ENCODE data around the gene MVB12B. TPM values are rescaled to one million over a fixed set of nuclear protein-coding genes. Genes with fewer than 3 reads are reported as not detected.

The MVB12B gene
- total RNA-seq, 1 donor from 2014 or later: 12.8 TPM

- H3K4me1 Mint-ChIP-seq (ENCODE audit: low read depth, unreplicated experiment): peaks cover 22% of the 10 kb centered on the region
- no peaks in the 10 kb centered on the region for H3K9me3 ChIP-seq (ENCODE audit: insufficient read depth, low read depth, low read length)
- H3K27ac Mint-ChIP-seq (ENCODE audit: unreplicated experiment): no peak overlapping the region
- H3K36me3 Mint-ChIP-seq (ENCODE audit: low read depth, unreplicated experiment): peaks cover 23% of the 10 kb centered on the region
- H4K20me1 ChIP-seq (ENCODE audit: insufficient read depth, low read length): peaks cover 7% of the 10 kb centered on the region
- H3K36me3 ChIP-seq (ENCODE audit: insufficient read depth, low read length): no peaks in the 10 kb centered on the region
- no peak for FAIRE-seq
- H3K27me3 ChIP-seq (ENCODE audit: insufficient read depth, low read length): no peaks in the 10 kb centered on the region
- H3K4me3 Mint-ChIP-seq (ENCODE audit: unreplicated experiment): no peak overlapping the region
- H3K4me3 ChIP-seq (ENCODE audit: insufficient read depth, low read depth, low read length): no peak overlapping the region
- TF ChIP-seq EZH2 (IDR thresholded peaks at IDR 0.05; ENCODE audit: insufficient read depth, low read length) (no peak), CTCF (IDR thresholded peaks at IDR 0.05; ENCODE audit: insufficient read depth, low read depth, low read length) (no peak)
- H3K27me3 Mint-ChIP-seq (ENCODE audit: low read depth, unreplicated experiment): no peaks in the 10 kb centered on the region
- DNase-seq (ENCODE audit: low read depth): peak; percentile 69
- H3K4me2 ChIP-seq (ENCODE audit: low read length): no peak overlapping the region
- no peak overlapping the region for H2AFZ ChIP-seq (ENCODE audit: low read depth, low read length)
- H3K4me1 ChIP-seq (ENCODE audit: insufficient read depth, low read length): peaks cover 17% of the 10 kb centered on the region
- no peaks in the 10 kb centered on the region for H3K9me3 Mint-ChIP-seq (ENCODE audit: unreplicated experiment)
- no peaks in the 10 kb centered on the region for H3K79me2 ChIP-seq (ENCODE audit: insufficient read depth, low read length)
- no peak overlapping the region for H3K9ac ChIP-seq (ENCODE audit: low read length)
- no peak overlapping the region for H3K27ac ChIP-seq (ENCODE audit: low read depth, low read length)
These were observed 69.0 kb downstream of the MVB12B start for GRCh38 chr9:126395439-126396212.

DNA sequence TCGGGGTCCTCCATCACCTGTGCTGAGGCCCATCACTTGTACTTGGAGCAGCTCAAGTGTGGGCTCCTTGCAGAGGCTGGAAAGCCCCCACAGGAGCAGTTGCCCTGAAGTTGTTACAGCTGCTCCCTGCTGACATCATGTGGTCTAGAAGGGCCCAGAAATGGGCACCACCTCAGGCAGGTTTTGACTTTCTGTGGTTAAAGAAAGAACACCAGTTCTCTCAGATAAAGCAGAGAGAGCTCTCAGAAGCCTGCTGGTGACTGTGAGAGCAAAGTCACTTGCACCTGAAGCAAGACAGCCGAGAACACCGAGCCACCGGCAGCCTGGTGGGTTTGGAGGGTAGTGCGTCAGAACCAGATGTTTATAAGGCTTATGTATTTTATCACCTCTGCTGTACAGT lies 70.4 kb downstream of the MVB12B start:
- Mint-ChIP-seq H3K9me3 (ENCODE audit: unreplicated experiment) (no peaks in the 10 kb centered on the region), H3K36me3 (ENCODE audit: low read depth, unreplicated experiment) (peaks cover 22% of the 10 kb centered on the region), H3K27ac (ENCODE audit: unreplicated experiment) (no peak overlapping the region), H3K4me1 (ENCODE audit: low read depth, unreplicated experiment) (peaks cover 22% of the 10 kb centered on the region), H3K27me3 (ENCODE audit: low read depth, unreplicated experiment) (no peaks in the 10 kb centered on the region), H3K4me3 (ENCODE audit: unreplicated experiment) (no peak overlapping the region)
- Histone ChIP-seq H3K9me3 (ENCODE audit: insufficient read depth, low read depth, low read length) (no peaks in the 10 kb centered on the region), H3K9ac (ENCODE audit: low read length) (no peak overlapping the region), H3K4me2 (ENCODE audit: low read length) (no peak overlapping the region), H3K27me3 (ENCODE audit: insufficient read depth, low read length) (no peaks in the 10 kb centered on the region), H3K4me1 (ENCODE audit: insufficient read depth, low read length) (peaks cover 17% of the 10 kb centered on the region), H3K4me3 (ENCODE audit: insufficient read depth, low read depth, low read length) (no peak overlapping the region), H3K79me2 (ENCODE audit: insufficient read depth, low read length) (no peaks in the 10 kb centered on the region), H2AFZ (ENCODE audit: low read depth, low read length) (no peak overlapping the region), H3K36me3 (ENCODE audit: insufficient read depth, low read length) (no peaks in the 10 kb centered on the region), H3K27ac (ENCODE audit: low read depth, low read length) (no peak overlapping the region), H4K20me1 (ENCODE audit: insufficient read depth, low read length) (peaks cover 7% of the 10 kb centered on the region)
- TF ChIP-seq CTCF (IDR thresholded peaks at IDR 0.05; ENCODE audit: insufficient read depth, low read depth, low read length): no peak
- no peak for TF ChIP-seq EZH2 (IDR thresholded peaks at IDR 0.05; ENCODE audit: insufficient read depth, low read length)
- no peak for DNase-seq (ENCODE audit: low read depth)
- FAIRE-seq: no peak

- no peak overlapping the region for H3K9ac ChIP-seq (ENCODE audit: low read length)
- peaks cover 19% of the 10 kb centered on the region for H3K36me3 Mint-ChIP-seq (ENCODE audit: low read depth, unreplicated experiment)
- H3K4me1 Mint-ChIP-seq (ENCODE audit: low read depth, unreplicated experiment): peaks cover 20% of the 10 kb centered on the region
- no peak overlapping the region for H3K27ac ChIP-seq (ENCODE audit: low read depth, low read length)
- TF ChIP-seq EZH2 (IDR thresholded peaks at IDR 0.05; ENCODE audit: insufficient read depth, low read length) (no peak), CTCF (IDR thresholded peaks at IDR 0.05; ENCODE audit: insufficient read depth, low read depth, low read length) (peak; percentile 91)
- H3K27ac Mint-ChIP-seq (ENCODE audit: unreplicated experiment): no peak overlapping the region
- peak overlapping the region; percentile 28 for H2AFZ ChIP-seq (ENCODE audit: low read depth, low read length)
- H3K27me3 ChIP-seq (ENCODE audit: insufficient read depth, low read length): no peaks in the 10 kb centered on the region
- peaks cover 17% of the 10 kb centered on the region for H3K4me1 ChIP-seq (ENCODE audit: insufficient read depth, low read length)
- no peaks in the 10 kb centered on the region for H3K9me3 ChIP-seq (ENCODE audit: insufficient read depth, low read depth, low read length)
- FAIRE-seq: no peak
- no peaks in the 10 kb centered on the region for H3K27me3 Mint-ChIP-seq (ENCODE audit: low read depth, unreplicated experiment)
- DNase-seq (ENCODE audit: low read depth): no peak
- H3K4me3 Mint-ChIP-seq (ENCODE audit: unreplicated experiment): no peak overlapping the region
- no peak overlapping the region for H3K4me2 ChIP-seq (ENCODE audit: low read length)
- no peaks in the 10 kb centered on the region for H3K9me3 Mint-ChIP-seq (ENCODE audit: unreplicated experiment)
- no peaks in the 10 kb centered on the region for H3K36me3 ChIP-seq (ENCODE audit: insufficient read depth, low read length)
- peaks cover 7% of the 10 kb centered on the region for H4K20me1 ChIP-seq (ENCODE audit: insufficient read depth, low read length)
- H3K79me2 ChIP-seq (ENCODE audit: insufficient read depth, low read length): no peaks in the 10 kb centered on the region
- no peak overlapping the region for H3K4me3 ChIP-seq (ENCODE audit: insufficient read depth, low read depth, low read length)
These were observed 71.9 kb downstream of the MVB12B start for GRCh38 chr9:126398403-126399058.

Measured in astrocyte (in vitro differentiated cells and primary cell).